ENCODE measurements around the gene EDC3.

DNA sequence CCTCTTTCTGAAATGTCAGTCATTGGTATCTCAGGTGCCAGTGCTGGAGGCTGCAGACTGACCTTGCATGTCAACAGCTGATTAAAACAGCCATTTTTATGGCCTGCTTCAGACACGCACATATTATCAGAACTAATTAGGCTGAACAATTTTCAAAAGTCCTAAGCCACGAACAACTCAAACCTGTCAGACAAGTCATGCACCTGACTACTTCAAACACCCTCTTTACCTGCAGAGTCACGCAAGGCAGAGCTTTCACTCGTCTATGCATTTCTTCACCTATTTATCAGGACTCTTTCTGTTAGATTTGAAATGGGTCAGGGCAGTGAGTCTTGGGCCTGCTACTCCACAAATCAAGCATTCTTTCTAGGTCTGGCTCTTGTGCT lies 53.5 kb downstream of the EDC3 start:
- TF ChIP-seq POLR2A (IDR thresholded peaks at IDR 0.05; ENCODE audit: low read depth, low read length): no peak
- no peak for TF ChIP-seq POLR2AphosphoS5 (IDR thresholded peaks at IDR 0.05; ENCODE audit: low read depth, low read length)
- TF ChIP-seq TAF1 (IDR thresholded peaks at IDR 0.05; ENCODE audit: borderline replicate concordance, low read depth, low read length): no peak

All from GM12892 (cell line).